Epithelial cell of esophagus (primary cell): ENCODE data around the gene CDX2.

ENCODE experiments used
- DNase-seq: peaks from one replicate; pipeline ENCODE4 v3.0.0; 2010; ENCODE audit warnings: low read depth
- H3K4me3 ChIP-seq: 2 replicates; pipeline ENCODE4 v1.5.1; 2011; ENCODE audit warnings: mild to moderate bottlenecking, low read length, control low read depth
- TF ChIP-seq, protein P1 (sequence below): IDR thresholded peaks from 2 replicates; pipeline ENCODE4 v1.5.1; 2011; ENCODE audit warnings: low read depth, mild to moderate bottlenecking, low read length, control low read depth, inconsistent platforms; ENCODE audit not compliant: insufficient read depth; ENCODE audit errors: missing control alignments

CDX2 gene

DNA sequence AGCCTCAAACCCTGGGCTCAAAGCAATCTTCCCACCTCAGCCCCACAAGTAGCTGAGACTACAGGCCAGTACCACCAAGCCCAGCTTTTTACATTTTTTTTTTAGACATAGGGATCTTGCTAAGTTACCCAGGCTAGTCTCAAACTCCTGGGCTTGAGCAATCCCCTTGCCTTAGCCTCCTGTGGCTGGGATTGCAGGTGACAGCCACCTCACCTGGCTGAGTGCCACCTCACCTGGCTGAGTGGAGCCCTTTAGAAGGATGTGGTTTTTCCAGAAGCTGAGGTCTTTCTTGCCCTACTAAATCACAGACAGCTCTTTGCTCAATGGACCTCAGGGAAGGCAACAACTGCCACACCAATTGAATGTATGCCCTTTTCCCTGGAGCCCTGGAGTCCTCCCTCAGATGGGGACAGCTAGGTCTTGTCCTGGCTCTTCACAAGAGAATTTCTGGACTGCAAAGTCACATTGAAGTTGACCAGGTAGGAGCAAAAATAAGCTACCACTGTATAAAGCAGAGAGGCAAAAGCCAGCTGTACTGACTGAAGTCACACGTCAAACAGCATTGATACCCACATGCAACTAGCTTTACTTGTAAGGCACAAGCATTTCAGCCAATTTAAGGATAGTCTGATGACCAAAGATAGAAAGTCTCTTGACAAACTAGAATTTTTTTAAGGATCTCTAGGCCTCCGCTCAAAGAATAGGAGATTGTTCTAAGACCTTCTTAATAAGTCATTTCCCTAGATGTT, 35.4 kb downstream of the CDX2 start:
- DNase-seq = no peak
- H3K4me3 ChIP-seq = no peak overlapping the region
- TF ChIP-seq, protein P1, sequence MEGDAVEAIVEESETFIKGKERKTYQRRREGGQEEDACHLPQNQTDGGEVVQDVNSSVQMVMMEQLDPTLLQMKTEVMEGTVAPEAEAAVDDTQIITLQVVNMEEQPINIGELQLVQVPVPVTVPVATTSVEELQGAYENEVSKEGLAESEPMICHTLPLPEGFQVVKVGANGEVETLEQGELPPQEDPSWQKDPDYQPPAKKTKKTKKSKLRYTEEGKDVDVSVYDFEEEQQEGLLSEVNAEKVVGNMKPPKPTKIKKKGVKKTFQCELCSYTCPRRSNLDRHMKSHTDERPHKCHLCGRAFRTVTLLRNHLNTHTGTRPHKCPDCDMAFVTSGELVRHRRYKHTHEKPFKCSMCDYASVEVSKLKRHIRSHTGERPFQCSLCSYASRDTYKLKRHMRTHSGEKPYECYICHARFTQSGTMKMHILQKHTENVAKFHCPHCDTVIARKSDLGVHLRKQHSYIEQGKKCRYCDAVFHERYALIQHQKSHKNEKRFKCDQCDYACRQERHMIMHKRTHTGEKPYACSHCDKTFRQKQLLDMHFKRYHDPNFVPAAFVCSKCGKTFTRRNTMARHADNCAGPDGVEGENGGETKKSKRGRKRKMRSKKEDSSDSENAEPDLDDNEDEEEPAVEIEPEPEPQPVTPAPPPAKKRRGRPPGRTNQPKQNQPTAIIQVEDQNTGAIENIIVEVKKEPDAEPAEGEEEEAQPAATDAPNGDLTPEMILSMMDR = no peak

DNA sequence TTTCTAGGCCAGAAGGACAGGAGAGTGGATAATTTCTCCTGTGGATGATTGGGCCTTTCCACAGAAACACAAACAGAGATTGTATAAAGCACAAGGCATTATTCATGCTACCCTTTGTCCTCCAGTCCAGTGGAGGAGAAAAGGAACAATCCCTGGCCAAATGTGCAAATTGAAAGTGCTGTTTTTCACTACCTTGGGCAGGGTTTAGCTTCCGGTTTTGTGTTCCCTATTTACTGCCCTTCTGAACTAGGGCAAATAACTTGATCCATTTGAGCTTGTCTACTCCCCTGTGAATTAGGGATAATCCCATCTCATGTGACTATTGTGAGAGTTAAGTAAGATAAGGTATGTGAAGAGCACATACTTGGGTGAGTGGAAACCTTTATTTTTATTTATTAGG, 36.0 kb downstream of the CDX2 start:
- DNase-seq = no peak
- H3K4me3 ChIP-seq = no peak overlapping the region
- TF ChIP-seq, protein P1 = no peak

DNA sequence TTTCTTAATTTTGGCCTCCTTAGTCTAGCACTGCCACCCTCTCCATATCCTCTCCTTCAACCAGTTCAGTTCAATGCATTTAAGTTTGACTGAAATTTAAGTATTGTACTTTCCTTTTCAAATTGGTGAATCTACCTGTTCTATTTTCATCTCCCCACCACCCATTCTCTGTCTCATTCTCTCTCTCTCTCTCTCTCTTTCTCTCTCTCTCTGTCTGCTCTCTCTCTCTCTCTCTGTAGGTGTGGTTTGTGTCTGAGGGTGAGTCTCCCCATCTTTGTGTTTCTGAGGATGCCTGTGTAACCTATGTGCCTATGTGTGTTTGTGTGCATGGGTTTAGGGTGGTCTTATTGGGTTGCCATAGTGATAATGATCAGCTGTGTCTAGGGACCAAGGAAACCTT, 39.2 kb downstream of the CDX2 start:
- H3K4me3 ChIP-seq = no peak overlapping the region
- DNase-seq = no peak
- TF ChIP-seq, protein P1 = no peak

DNA sequence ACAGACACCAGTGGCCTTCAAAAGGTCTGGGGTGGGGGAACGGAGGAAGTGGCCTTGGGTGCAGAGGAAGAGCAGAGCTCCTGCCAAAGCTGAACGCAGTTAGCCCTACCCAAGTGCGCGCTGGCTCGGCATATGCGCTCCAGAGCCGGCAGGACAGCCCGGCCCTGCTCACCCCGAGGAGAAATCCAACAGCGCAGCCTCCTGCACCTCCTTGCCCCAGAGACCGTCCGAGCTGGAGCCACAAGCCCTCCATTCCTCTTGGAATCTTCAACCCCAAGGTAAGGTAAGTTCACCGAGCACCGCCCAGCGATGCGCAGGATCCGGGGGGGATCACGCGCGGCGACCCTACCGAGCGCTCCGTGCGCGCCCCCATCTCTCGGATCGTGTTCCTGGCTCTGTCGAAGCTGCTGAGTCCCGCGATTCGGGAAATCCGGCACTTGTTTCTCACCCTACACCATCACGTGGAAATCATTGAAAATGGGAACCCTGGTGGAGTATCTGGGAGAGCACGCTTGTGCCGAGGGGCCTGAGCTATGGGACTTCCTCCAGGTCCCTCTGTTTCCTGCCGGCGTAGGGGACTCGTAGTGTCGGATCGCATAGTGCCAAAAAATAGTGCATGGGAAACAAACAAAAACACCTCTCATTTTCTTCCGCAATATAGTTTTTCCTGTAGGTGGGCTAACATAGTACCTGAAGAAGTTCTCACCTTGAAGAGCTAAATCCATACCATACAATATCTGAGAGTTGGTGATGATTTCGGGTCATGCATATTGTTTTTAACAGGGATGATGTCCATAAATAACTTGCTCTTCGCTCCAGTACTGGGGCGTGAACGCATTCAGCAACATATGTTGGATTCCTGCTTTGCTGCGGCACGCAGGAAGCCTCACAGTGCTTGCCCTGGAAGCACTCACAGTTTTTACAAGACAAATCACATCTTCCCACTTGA, 40.0 kb downstream of the CDX2 start:
- no peak for DNase-seq
- no peak overlapping the region for H3K4me3 ChIP-seq
- TF ChIP-seq, protein P1 = no peak

DNA sequence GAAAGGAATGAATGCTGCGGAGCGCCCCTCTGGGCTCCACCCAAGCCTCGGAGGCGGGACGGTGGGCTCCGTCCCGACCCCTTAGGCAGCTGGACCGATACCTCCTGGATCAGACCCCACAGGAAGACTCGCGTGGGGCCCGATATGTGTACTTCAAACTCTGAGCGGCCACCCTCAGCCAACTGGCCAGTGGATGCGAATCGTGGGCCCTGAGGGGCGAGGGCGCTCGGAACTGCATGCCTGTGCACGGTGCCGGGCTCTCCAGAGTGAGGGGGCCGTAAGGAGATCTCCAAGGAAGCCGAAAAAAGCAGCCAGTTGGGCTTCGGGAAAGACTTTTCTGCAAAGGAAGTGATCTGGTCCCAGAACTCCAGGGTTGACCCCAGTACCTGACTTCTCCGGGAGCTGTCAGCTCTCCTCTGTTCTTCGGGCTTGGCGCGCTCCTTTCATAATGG, 40.7 kb downstream of the CDX2 start:
- H3K4me3 ChIP-seq = no peak overlapping the region
- DNase-seq = no peak
- TF ChIP-seq, protein P1 = no peak

DNA sequence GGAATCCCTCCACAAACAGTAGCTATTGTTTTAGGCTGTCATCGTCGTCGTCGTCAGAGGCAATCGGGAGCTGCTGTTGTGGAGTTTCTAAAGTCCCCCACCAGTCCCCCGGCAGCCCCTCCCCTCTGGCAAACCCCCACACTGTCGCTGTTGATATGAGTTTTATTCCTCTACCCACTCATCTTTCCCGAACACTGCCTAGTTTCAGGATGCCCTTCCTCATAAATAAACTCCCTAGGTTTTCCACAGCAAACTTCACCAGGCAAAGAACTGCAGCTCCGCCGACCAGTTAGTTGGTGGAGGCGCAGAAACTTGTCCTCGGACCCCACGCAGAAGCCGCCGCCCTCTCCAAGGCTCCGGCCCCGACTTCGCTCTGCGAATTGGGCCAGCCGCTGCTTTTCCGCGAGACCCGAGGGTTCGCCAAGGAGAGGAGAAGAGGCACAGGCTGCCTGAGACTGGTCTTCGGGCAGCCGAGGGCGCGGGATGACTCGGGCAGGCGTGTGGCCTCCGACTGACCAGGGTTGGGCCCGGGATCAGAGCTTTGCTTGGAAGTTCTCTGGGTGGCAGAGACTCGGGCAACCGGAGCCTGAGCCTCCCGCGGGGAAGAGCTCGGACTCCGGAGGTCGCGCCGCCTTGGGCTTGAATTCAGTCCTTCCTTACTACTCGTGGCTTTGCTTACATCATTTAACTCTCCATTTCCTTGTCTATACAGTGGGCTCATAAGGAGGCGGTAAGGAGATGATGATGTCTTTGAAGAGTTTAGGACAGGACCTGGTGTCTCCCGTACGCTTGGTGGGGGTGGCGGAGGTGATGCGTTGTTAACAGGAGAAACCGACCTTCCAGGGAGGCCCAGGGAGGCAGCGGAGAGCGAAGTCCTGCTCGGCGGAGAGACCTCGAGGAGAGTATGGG, 41.4 kb downstream of the CDX2 start:
- DNase-seq = no peak
- no peak overlapping the region for H3K4me3 ChIP-seq
- TF ChIP-seq, protein P1 = no peak
